ENCODE measurements around the gene FGF14. TPM values are rescaled to one million over a fixed set of nuclear protein-coding genes. Genes with fewer than 3 reads are reported as not detected.

The FGF14 gene
- total and polyA plus RNA-seq, 2 experiments from 2014 or later, result 0.03 TPM; not detected in 1

GRCh38 chr13:101673360-101674105, 728.3 kb downstream of the FGF14 start:
- Mint-ChIP-seq H3K27me3 (ENCODE audit: insufficient read depth, low read depth, poor library complexity) (peaks cover 1% of the 10 kb centered on the region), H3K27ac (no peak overlapping the region), H3K4me1 (no peaks in the 10 kb centered on the region), H3K36me3 (ENCODE audit: low read depth) (no peaks in the 10 kb centered on the region), H3K9me3 (no peaks in the 10 kb centered on the region), H3K4me3 (no peak overlapping the region)
- H4K20me1 ChIP-seq (replicated peaks; ENCODE audit: insufficient read depth), result no peaks in the 10 kb centered on the region
- no peak overlapping the region for H3K4me2 ChIP-seq
- H3K4me1 ChIP-seq (ENCODE audit: insufficient read depth), result no peaks in the 10 kb centered on the region
- ATAC-seq (no peak), DNase-seq (ENCODE audit: low spot score) (no peak)
- H3K79me2 ChIP-seq (replicated peaks; ENCODE audit: insufficient read depth), result no peaks in the 10 kb centered on the region
- H3K36me3 ChIP-seq (ENCODE audit: insufficient read depth), result no peaks in the 10 kb centered on the region
- no peaks in the 10 kb centered on the region for H3K27me3 ChIP-seq (ENCODE audit: insufficient read depth)
- H3K27ac ChIP-seq (ENCODE audit: low read depth), result no peak overlapping the region
- no peak overlapping the region for H2AFZ ChIP-seq
- no peaks in the 10 kb centered on the region for H3K9me2 ChIP-seq (ENCODE audit: insufficient read depth)
- no peak overlapping the region for H3K4me3 ChIP-seq
- no peaks in the 10 kb centered on the region for H3F3A ChIP-seq (replicated peaks; ENCODE audit: low read depth)
- TF ChIP-seq STAT1 (IDR thresholded peaks at IDR 0.05; ENCODE audit: unreplicated experiment), result no peak
- no peak for TF ChIP-seq JUNB (IDR thresholded peaks at IDR 0.05; ENCODE audit: unreplicated experiment)
- no peak for TF ChIP-seq EZH2 (IDR thresholded peaks at IDR 0.05; ENCODE audit: low read depth, unreplicated experiment)
- TF ChIP-seq ZNF462 (CRISPR knock-in tag; IDR thresholded peaks at IDR 0.05), result no peak
- TF ChIP-seq ZNF331 (CRISPR knock-in tag; IDR thresholded peaks at IDR 0.05; ENCODE audit: low read depth), result no peak
- TF ChIP-seq CREB1 (CRISPR knock-in tag; IDR thresholded peaks at IDR 0.05; ENCODE audit: low read depth), result no peak
- TF ChIP-seq POLR2AphosphoS5 (IDR thresholded peaks at IDR 0.05; ENCODE audit: low read depth), result no peak
- TF ChIP-seq ZNF114 (CRISPR knock-in tag; IDR thresholded peaks at IDR 0.05), result no peak
- TF ChIP-seq EZH2phosphoT487 (IDR thresholded peaks at IDR 0.05; ENCODE audit: unreplicated experiment), result no peak
- no peak for TF ChIP-seq NANOG (IDR thresholded peaks at IDR 0.05; ENCODE audit: borderline replicate concordance)
- TF ChIP-seq CTCF (conservative IDR thresholded peaks at IDR 0.05; ENCODE audit: low read depth in 2 of 2), result no peak
- no peak for TF ChIP-seq REST (IDR thresholded peaks at IDR 0.05; ENCODE audit: unreplicated experiment)
- TF ChIP-seq ETS1 (IDR thresholded peaks at IDR 0.05), result no peak

Measured in GM23338 (cell line).